ENCODE results near the gene ANTXR1. TPM values are rescaled to one million over a fixed set of nuclear protein-coding genes. Genes with fewer than 3 reads are reported as not detected.

The ANTXR1 gene
- total RNA-seq, 6 donors from 2014 or later: 11.5 to 76.4 (median 31.4) TPM

DNA sequence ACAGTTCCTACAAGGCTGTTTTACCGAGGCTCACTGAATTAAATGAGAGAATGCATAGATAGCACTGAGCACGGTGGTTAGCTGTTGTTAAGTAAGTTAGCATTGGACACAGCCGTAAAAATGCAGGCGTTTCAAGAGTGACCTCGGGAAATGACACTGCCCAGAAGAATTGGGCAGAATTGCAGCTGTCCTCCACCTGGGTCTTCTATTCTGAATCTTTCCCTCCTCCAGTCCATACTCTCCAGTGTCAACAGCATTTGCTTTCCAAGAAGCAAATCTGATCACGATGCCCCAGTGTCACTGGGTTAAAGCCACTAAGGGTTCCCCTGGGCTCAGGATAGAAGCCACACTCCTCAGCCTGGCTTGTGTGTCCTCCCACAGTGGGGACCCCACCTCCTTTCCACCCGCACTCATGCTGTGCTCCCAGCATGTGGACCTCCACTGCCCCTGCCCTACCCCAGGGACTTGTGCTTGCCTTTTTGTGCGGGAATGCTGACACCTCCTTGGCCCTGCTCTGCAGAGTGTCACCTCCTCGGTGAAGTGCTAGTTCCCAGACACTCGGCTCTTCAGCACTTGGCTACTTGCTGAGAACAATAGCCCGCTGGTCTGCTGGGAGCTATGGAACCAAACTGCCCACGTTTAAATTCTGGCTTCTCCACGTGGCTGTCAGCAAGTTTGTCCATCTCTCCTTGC, 135.0 kb downstream of the ANTXR1 start:
- no peaks in the 10 kb centered on the region for H3K36me3 ChIP-seq
- DNase-seq (no peak), ATAC-seq (ENCODE audit: low FRiP score in 2 of 2) (no peak)
- peaks cover 0 to 5% (median 0%) of the 10 kb centered on the region in 4 donors for H3K4me1 ChIP-seq
- no peak for TF ChIP-seq POLR2A (IDR thresholded peaks at IDR 0.05)
- no peak for TF ChIP-seq CTCF (IDR thresholded peaks at IDR 0.05)
- TF ChIP-seq POLR2AphosphoS5 (IDR thresholded peaks at IDR 0.05): no peak
- TF ChIP-seq EP300 (IDR thresholded peaks at IDR 0.05): no peak
- H3K4me3 ChIP-seq: no peak overlapping the region
- no peaks in the 10 kb centered on the region for H3K27me3 ChIP-seq
- no peaks in the 10 kb centered on the region for H3K9me3 ChIP-seq
- 73 to 76% methylated on average over 13 of the region's 13 CpGs for WGBS, 2 donors
- H3K27ac ChIP-seq: no peak overlapping the region

GRCh38 chr2:69149631-69150215, 136.7 kb downstream of the ANTXR1 start:
- WGBS, 2 donors: 65 to 84% methylated on average over 7 of the region's 7 CpGs
- Histone ChIP-seq H3K4me3 (no peak overlapping the region), H3K27ac (peak overlapping the region in 2 of 4 donors; percentile 43 to 60), H3K9me3 (no peaks in the 10 kb centered on the region), H3K27me3 (no peaks in the 10 kb centered on the region), H3K36me3 (no peaks in the 10 kb centered on the region), H3K4me1 (peaks cover 0 to 13% (median 3%) of the 10 kb centered on the region in 4 donors)
- peak in 1 of 2 donors; percentile 31 for DNase-seq
- peak in 1 of 2 donors; percentile 85 for ATAC-seq (ENCODE audit: low FRiP score in 2 of 2)
- TF ChIP-seq CTCF (IDR thresholded peaks at IDR 0.05) (no peak), POLR2AphosphoS5 (IDR thresholded peaks at IDR 0.05) (no peak), EP300 (IDR thresholded peaks at IDR 0.05) (no peak)

DNA sequence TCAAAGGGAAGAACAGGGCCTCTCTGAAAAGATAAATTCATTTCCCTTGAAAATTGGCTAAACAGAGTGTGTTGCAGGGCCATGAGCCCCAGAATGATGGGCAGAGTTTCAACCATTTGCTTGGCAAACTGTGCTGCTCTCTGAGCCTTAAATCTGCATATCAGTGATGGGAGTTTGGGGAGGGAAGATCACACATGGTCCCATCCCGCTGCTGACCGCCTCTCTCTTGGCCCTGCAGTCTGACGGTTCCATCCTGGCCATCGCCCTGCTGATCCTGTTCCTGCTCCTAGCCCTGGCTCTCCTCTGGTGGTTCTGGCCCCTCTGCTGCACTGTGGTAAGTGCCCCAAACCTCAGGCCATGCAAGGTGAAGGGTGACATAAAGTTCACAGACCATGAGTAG, 139.0 kb downstream of the ANTXR1 start:
- no peak overlapping the region for H3K4me3 ChIP-seq
- peaks cover 0 to 13% (median 3%) of the 10 kb centered on the region in 4 donors for H3K4me1 ChIP-seq
- no peak for ATAC-seq (ENCODE audit: low FRiP score in 2 of 2)
- TF ChIP-seq POLR2A (IDR thresholded peaks at IDR 0.05) (no peak), CTCF (IDR thresholded peaks at IDR 0.05) (no peak), EP300 (IDR thresholded peaks at IDR 0.05) (no peak), POLR2AphosphoS5 (IDR thresholded peaks at IDR 0.05) (no peak)
- H3K27me3 ChIP-seq: no peaks in the 10 kb centered on the region
- WGBS, 2 donors: 76 to 95% methylated on average over 3 to 4 of the region's 4 CpGs
- H3K9me3 ChIP-seq: no peaks in the 10 kb centered on the region
- H3K27ac ChIP-seq: peak overlapping the region in 3 of 4 donors; percentile 2 to 62 (median 50)
- no peaks in the 10 kb centered on the region for H3K36me3 ChIP-seq
- no peak for DNase-seq

DNA sequence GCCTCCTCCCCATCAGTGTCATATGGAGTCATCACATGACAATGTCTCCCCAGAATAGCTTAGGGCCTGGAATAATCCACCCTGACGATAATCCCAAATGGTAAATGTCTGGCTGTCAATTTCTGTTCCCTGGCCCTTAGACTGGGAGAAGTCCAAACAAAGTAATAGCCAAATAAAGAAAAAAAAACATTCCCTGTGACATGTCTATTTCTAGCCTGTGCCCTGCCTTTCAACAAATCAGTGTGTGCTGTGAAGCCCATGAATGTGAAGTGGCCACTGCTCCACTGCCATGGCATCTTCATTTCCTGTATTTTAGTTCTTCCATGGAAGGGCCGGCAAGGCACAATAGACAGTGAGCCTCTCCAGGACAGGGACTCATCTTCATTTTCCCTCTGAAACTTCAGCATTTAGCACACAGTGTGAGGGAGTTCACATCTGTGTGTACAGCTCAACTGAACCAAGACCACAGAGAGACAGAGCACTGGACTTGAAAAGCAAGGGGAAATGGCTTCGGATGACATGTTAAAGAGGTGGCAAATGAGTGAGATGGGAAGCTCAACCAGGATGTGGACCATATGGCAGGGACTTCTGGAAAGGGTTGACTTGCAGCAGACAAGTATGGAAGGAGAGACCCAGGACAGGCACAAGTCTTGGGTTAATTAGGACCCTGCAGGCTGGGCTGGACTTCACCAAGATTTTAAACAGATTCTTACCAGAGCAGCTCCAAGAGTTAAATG, 140.0 kb downstream of the ANTXR1 start:
- no peak for TF ChIP-seq EP300 (IDR thresholded peaks at IDR 0.05)
- no peak for DNase-seq
- ATAC-seq (ENCODE audit: low FRiP score in 2 of 2): no peak
- H3K27ac ChIP-seq: peak overlapping the region; percentile 10 to 33 (median 22)
- H3K4me1 ChIP-seq: peaks cover 0 to 13% (median 3%) of the 10 kb centered on the region in 4 donors
- H3K36me3 ChIP-seq: no peaks in the 10 kb centered on the region
- 71 to 90% methylated on average over 3 of the region's 3 CpGs for WGBS, 2 donors
- H3K27me3 ChIP-seq: no peaks in the 10 kb centered on the region
- no peak overlapping the region for H3K4me3 ChIP-seq
- no peaks in the 10 kb centered on the region for H3K9me3 ChIP-seq

GRCh38 chr2:69154106-69154505, 141.1 kb downstream of the ANTXR1 start:
- Histone ChIP-seq H3K4me3 (no peak overlapping the region), H3K4me1 (peaks cover 0 to 13% (median 3%) of the 10 kb centered on the region in 4 donors), H3K27ac (peak overlapping the region; percentile 7 to 69 (median 35)), H3K9me3 (no peaks in the 10 kb centered on the region), H3K27me3 (no peaks in the 10 kb centered on the region), H3K36me3 (no peaks in the 10 kb centered on the region)
- no peak for DNase-seq
- no peak for TF ChIP-seq CTCF (IDR thresholded peaks at IDR 0.05)
- ATAC-seq (ENCODE audit: low FRiP score in 2 of 2): no peak
- 18 to 22% methylated on average over 2 of the region's 2 CpGs for WGBS, 2 donors
